K562 (cell line): ENCODE data around the gene SYNGR3. TPM values are rescaled to one million over a fixed set of nuclear protein-coding genes. Genes with fewer than 3 reads are reported as not detected.
"Not testable (repeated sequence)": the region's sequence is repeated elsewhere in the genome, so short reads cannot be mapped to it uniquely, and the experiment has no call there.

Experiments
- ATAC-seq: fragments of 200-7000 bp; cut with Tn5 transposase; 3 replicates; pipeline ENCODE4 v1.9.1; 2020; ENCODE audit warnings: moderate library complexity
- BruUV-seq: library from RNA; stranded (reverse); fragments of 400-500 nt; replicated peaks from 2 replicates; lab custom pipeline; 2021; lab: Mats Ljungman, UMichigan
- CTCF ChIA-PET: fragments of 300-600 bp; formaldehyde crosslinking; extraction: SDS; loops from one replicate; lab custom pipeline; 2021; ENCODE audit warnings: low intra/inter-chr PET ratio; lab: Yijun Ruan, JAX
- POLR2A ChIA-PET: fragments of 300-600, 350-650 bp; sonication (Branson Sonifier 250); formaldehyde crosslinking; extraction: SDS; loops from one replicate; lab custom pipeline; 2021; ENCODE audit warnings: antibody characterized with exemption, inconsistent platforms; lab: Yijun Ruan, JAX
- DNase-seq, 4 experiments: peaks; one replicate each; pipeline versions ENCODE4 v3.0.0 to v3.0.0-alpha.2; 2011 to 2018; ENCODE audit warnings: low spot score in 3 of 4, mixed read lengths in 3 of 4; ENCODE audit errors: extremely low read depth in 1 of 4
- FAIRE-seq: peaks from 2 replicates; lab custom pipeline; 2011; peaks lifted over from hg19 to GRCh38; lab: Jason Lieb, UNC
- H2AFZ ChIP-seq: 2 replicates; pipeline ENCODE4 v1.6.0; 2011; ENCODE audit warnings: low read depth, low read length, control low read depth, inconsistent platforms
- H3K27ac ChIP-seq: fragments of 200-600 bp; 3 replicates; pipeline ENCODE4 v1.8.0; 2011; ENCODE audit warnings: low read depth, mild to moderate bottlenecking, control low read depth, inconsistent platforms, low read length, moderate library complexity, mixed read lengths; ENCODE audit errors: extremely low read depth
- H3K27me3 ChIP-seq, 2 experiments: fragments of 300-600 bp in 1 of 2; 2 replicates in 1 of 2; 3 replicates in 1 of 2; pipeline versions ENCODE4 v1.6.0 to v1.8.0; 2011; ENCODE audit warnings: inconsistent platforms in 2 of 2, low read length in 2 of 2, mild to moderate bottlenecking in 1 of 2, mixed read lengths in 1 of 2, moderate library complexity in 1 of 2; ENCODE audit not compliant: control insufficient read depth in 2 of 2, insufficient read depth in 2 of 2
- H3K36me3 ChIP-seq: fragments of 300-600 bp; 3 replicates; pipeline ENCODE4 v1.8.0; 2011; ENCODE audit warnings: mild to moderate bottlenecking, low read length, inconsistent platforms; ENCODE audit not compliant: control insufficient read depth, insufficient read depth
- H3K4me1 ChIP-seq, 2 experiments: fragments of 200-600 bp in 1 of 2; replicated peaks in 1 of 2; 2 replicates in 1 of 2; 3 replicates in 1 of 2; pipeline versions ENCODE4 v1.5.1 to v1.8.0; 2011; ENCODE audit warnings: inconsistent platforms in 2 of 2, low read length in 2 of 2, mild to moderate bottlenecking in 1 of 2, mixed read lengths in 1 of 2, moderate library complexity in 1 of 2; ENCODE audit not compliant: control insufficient read depth in 2 of 2, insufficient read depth in 2 of 2
- H3K4me2 ChIP-seq: 2 replicates; pipeline ENCODE4 v1.6.1; 2011; ENCODE audit warnings: low read length, control low read depth, inconsistent platforms, mixed read lengths; ENCODE audit not compliant: insufficient read depth
- H3K4me3 ChIP-seq: fragments of 200-600 bp; sonication (generic), shearing (Covaris generic); 2 replicates; pipeline ENCODE4 v1.5.1; 2016; ENCODE audit warnings: control low read depth, inconsistent platforms
- H3K79me2 ChIP-seq: fragments of 200-600 bp; 3 replicates; pipeline ENCODE4 v1.8.0; 2011; ENCODE audit warnings: low read length, inconsistent platforms; ENCODE audit not compliant: control insufficient read depth, insufficient read depth
- H3K9ac ChIP-seq, 2 experiments: 2 replicates each; pipeline versions ENCODE4 v1.6.0 to v1.6.1; 2011; ENCODE audit warnings: low read depth in 2 of 2, low read length in 2 of 2, control low read depth in 1 of 2, inconsistent platforms in 1 of 2, mild to moderate bottlenecking in 1 of 2, mixed read lengths in 1 of 2; ENCODE audit not compliant: insufficient read depth in 1 of 2
- H3K9me1 ChIP-seq: one replicate; pipeline ENCODE4 v1.6.0; 2011; ENCODE audit warnings: inconsistent platforms, mild to moderate bottlenecking, low read length, moderate library complexity; ENCODE audit not compliant: control insufficient read depth, insufficient read depth
- H3K9me3 ChIP-seq: replicated peaks from 2 replicates; pipeline ENCODE4 v1.5.1; 2011; ENCODE audit warnings: low read depth, low read length, inconsistent platforms; ENCODE audit not compliant: control insufficient read depth, insufficient read depth
- H4K20me1 ChIP-seq: replicated peaks from 2 replicates; pipeline ENCODE4 v1.6.1; 2011; ENCODE audit warnings: low read length, inconsistent platforms, mixed read lengths; ENCODE audit not compliant: control insufficient read depth, insufficient read depth
- KDM1A ChIP-seq, 2 experiments: fragments of 450-650 bp; IDR thresholded peaks; 2 replicates each; pipeline ENCODE4 v1.6.1; 2016; ENCODE audit warnings: mild to moderate bottlenecking in 2 of 2
- KDM5B ChIP-seq: fragments of 200-600 bp; sonication (generic); IDR thresholded peaks from 2 replicates; pipeline ENCODE4 v1.6.1; 2012; ENCODE audit warnings: low read depth, mild to moderate bottlenecking, moderate library complexity, low read length, control low read depth, inconsistent platforms; ENCODE audit not compliant: insufficient replicate concordance
- NFYB ChIP-seq: IDR thresholded peaks from 2 replicates; pipeline ENCODE4 v1.6.1; 2011; ENCODE audit warnings: mild to moderate bottlenecking, moderate library complexity; ENCODE audit not compliant: insufficient read length; ENCODE audit errors: extremely low read depth
- PHTF2 ChIP-seq: fragments of 250-450 bp; sonication (Bioruptor Pico); IDR thresholded peaks from 2 replicates; pipeline ENCODE4 v1.5.0; 2021; ENCODE audit warnings: mild to moderate bottlenecking
- POLR2A ChIP-seq: fragments of 450-650 bp; conservative IDR thresholded peaks from 2 replicates; pipeline ENCODE4 v1.6.1; 2016
- POLR2AphosphoS5 ChIP-seq: IDR thresholded peaks from 2 replicates; pipeline ENCODE4 v1.6.1; 2011; ENCODE audit warnings: mild to moderate bottlenecking, low read depth, low read length, moderate library complexity; ENCODE audit not compliant: control insufficient read depth, insufficient read depth
- RBFOX2 ChIP-seq: fragments of 200-400 bp; formaldehyde crosslinking; IDR thresholded peaks from 2 replicates; pipeline ENCODE4 v1.6.1; 2017; ENCODE audit warnings: low read depth, mild to moderate bottlenecking, low read length, moderate library complexity
- SUPT5H ChIP-seq: fragments of 450-650 bp; IDR thresholded peaks from 2 replicates; pipeline ENCODE4 v1.6.1; 2016
- TRIM24 ChIP-seq, 2 experiments: fragments of 450-650 bp; IDR thresholded peaks; 2 replicates each; pipeline ENCODE4 v1.6.1; 2016
- WGBS: fragments of 100-300 bp; shearing (Covaris generic); methylation state at CpG from one replicate; pipeline ENCODE4 v1.1.6; 2016; ENCODE audit warnings: low coverage, mixed read lengths; ENCODE audit not compliant: insufficient coverage; ENCODE audit errors: missing lambda C conversion rate; 5-methylcytosine and 5-hydroxymethylcytosine counted together
- in situ Hi-C: fragments of 300-500 bp; cut with MboI; formaldehyde crosslinking; loops from 4 replicates; pipeline ENCODE4 v1.15.0; 2018; ENCODE audit warnings: inconsistent platforms, mixed read lengths
- intact Hi-C: fragments of 100-400 bp; cut with micrococcal nuclease; formaldehyde crosslinking; loops from 2 replicates; pipeline ENCODE4 v1.14.2; 2022
- polyA plus RNA-seq, 8 experiments: library from polyadenylated mRNA; depleted of rRNA in 4 of 8; stranded (reverse) in 5 of 8; unstranded in 3 of 8; fragments of >200 nt; fragmentation: Nextera tagmentation in 2 of 8; fragmentation: Illumina TruSeq in 1 of 8; extraction: Ambion mirVana in 2 of 8; extraction: Trizol in 1 of 8; gene quantifications; 2 replicates each; pipeline versions ENCODE4 v1.2.1 to v1.2.3, GENCODE V29; 2011 to 2014; ENCODE audit warnings: inconsistent platforms in 1 of 8, missing spikeins in 1 of 8
- total RNA-seq, 7 experiments: library from RNA; depleted of rRNA in 6 of 7; stranded (reverse); fragments of >200 nt in 6 of 7; fragmentation: Illumina TruSeq in 2 of 7; extraction: Trizol in 2 of 7; gene quantifications; 2 replicates each; pipeline versions ENCODE4 v1.2.1 to v1.2.3, GENCODE V29; 2011 to 2021; ENCODE audit warnings: low replicate concordance in 1 of 7
- TF ChIP-seq, protein P1 (sequence below): sonication (generic); formaldehyde crosslinking; IDR thresholded peaks from 2 replicates; pipeline ENCODE4 v1.8.1; 2023; ENCODE audit warnings: mild to moderate bottlenecking, missing genetic modification reagents
- TF ChIP-seq, protein P2 (sequence below), 2 experiments: fragments of 450-650 bp in 1 of 2; sonication (generic) in 1 of 2; formaldehyde crosslinking in 1 of 2; IDR thresholded peaks in 1 of 2; conservative IDR thresholded peaks in 1 of 2; 2 replicates each; pipeline versions ENCODE4 v1.6.1 to v1.8.1; 2016 to 2023; ENCODE audit warnings: mild to moderate bottlenecking in 2 of 2, moderate library complexity in 2 of 2, inconsistent platforms in 1 of 2, missing genetic modification reagents in 1 of 2

SYNGR3 gene
- total and polyA plus RNA-seq, 9 of the 15 experiments (the other 6 are each of a cell fraction or from before 2014, with no cell fraction given): 3.7 to 69.2 (median 36.3) TPM

DNA sequence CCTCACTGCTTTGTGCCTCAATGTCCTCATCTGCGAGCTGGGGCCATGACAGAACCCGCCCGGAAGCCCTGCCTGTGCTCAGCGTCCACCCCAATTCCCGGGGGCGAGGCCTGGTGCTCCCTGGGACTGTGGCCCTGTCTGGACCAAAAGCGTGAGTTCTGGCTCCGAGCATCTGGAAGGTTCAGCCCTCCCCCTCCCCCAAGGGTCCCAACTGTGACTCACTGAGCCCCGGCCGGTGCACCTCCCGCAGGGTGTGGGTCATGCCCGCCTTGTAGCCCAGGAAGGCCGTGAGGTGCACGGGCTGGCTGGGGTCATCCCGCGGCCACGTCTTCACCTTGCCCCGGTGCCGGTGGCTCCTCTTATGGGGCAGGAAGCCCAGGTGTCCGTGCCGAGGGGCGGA lies 36.0 kb upstream of the SYNGR3 start:
- in situ Hi-C loops: no loop called here
- H2AFZ ChIP-seq: no peak overlapping the region
- intact Hi-C loops: no loop called here
- ATAC-seq: no peak
- H3K4me2 ChIP-seq: no peak overlapping the region
- ChIA-PET POLR2A (interaction anchor here (1.9 to 5.6 kb wide), 2 partner anchors 10 kb away, joined by 8 to 37 read pairs; partner anchors contain the start of genes MSRB1 and RPS2), CTCF (no interaction called here)
- no peaks in the 10 kb centered on the region for H3K36me3 ChIP-seq
- WGBS: 87% methylated on average over 16 of the region's 22 CpGs
- no TSS peak for BruUV-seq
- H3K9me1 ChIP-seq: no peaks in the 10 kb centered on the region
- H3K4me3 ChIP-seq: no peak overlapping the region
- H4K20me1 ChIP-seq: no peaks in the 10 kb centered on the region
- H3K27ac ChIP-seq: no peak overlapping the region
- peak in 1 of 2 experiments; percentile 54; a peak in 1 of 4 replicates for TF ChIP-seq KDM1A (IDR thresholded peaks at IDR 0.05)
- no peak for TF ChIP-seq PHTF2
- H3K9ac ChIP-seq: peak overlapping the region in 1 of 2 experiments; percentile 64; a peak in 2 of 4 replicates
- H3K27me3 ChIP-seq: no peaks in the 10 kb centered on the region
- FAIRE-seq: no peak
- no peaks in the 10 kb centered on the region for H3K79me2 ChIP-seq
- DNase-seq: no peak
- peaks cover 0 to 44% of the 10 kb centered on the region in 2 experiments; a peak in 4 of 5 replicates for H3K4me1 ChIP-seq
- H3K9me3 ChIP-seq: no peaks in the 10 kb centered on the region

DNA sequence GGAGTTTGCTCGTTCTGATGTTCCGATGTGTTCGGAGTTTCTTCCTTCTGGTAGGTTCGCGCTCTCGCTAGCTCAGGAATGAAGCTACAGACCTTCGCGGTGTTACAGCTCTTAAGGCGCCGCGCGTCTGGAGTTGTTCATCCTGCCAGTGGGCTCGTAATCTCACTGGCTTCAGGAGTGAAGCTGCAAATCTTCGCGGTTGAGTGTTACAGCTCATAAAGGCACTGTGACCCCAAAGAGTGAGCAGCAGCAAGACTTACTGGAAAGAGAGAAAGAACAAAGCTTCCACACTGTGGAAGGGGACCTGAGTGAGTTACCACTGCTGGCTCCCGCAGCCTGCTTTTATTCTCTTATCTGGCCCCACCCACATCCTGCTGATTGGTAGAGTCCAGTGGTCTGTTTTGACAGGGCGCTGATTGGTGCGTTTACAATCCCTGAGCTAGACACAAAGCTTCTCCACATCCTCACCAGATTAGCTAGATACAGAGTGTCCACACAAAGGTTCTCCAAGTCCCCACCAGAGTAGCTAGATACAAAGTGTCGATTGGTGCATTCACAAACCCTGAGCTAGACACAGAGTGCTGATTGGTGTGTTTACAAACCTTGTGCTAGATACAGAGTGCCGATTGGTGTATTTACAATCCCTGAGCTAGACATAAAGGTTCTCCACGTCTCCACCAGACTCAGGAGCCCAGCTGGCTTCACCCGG lies 32.2 kb upstream of the SYNGR3 start:
- H3K4me3 ChIP-seq, ATAC-seq, H3K9ac ChIP-seq, H3K27ac ChIP-seq, H2AFZ ChIP-seq, CTCF ChIA-PET, H3K27me3 ChIP-seq, H3K9me1 ChIP-seq, in situ Hi-C loops, BruUV-seq, H3K9me3 ChIP-seq, H3K4me2 ChIP-seq, intact Hi-C loops: not testable (repeated sequence)
- H3K4me1 ChIP-seq: peaks cover 8 to 59% of the 10 kb centered on the region in 2 experiments; a peak in 4 of 5 replicates
- peak; percentile 23 for FAIRE-seq
- H4K20me1 ChIP-seq: peaks cover 19% of the 10 kb centered on the region
- H3K79me2 ChIP-seq: peaks cover 33% of the 10 kb centered on the region
- H3K36me3 ChIP-seq: peaks cover 22% of the 10 kb centered on the region; the same call in 2 of the 3 replicates
- 89% methylated on average over 15 of the region's 22 CpGs for WGBS
- peak in 1 of 4 experiments; percentile 44 for DNase-seq
- POLR2A ChIA-PET: interaction anchor here (1.7 kb wide), 1 partner anchor 9 kb away, joined by 4 read pairs; the partner anchor contains the start of gene RNF151
- TF ChIP-seq KDM5B (peak; percentile 34), TRIM24 (IDR thresholded peaks at IDR 0.05) (peak in 1 of 2 experiments; percentile 34; a peak in 1 of 4 replicates), POLR2A (peak; percentile 78), RBFOX2 (peak; percentile 42; the same call in 1 of the 2 replicates), POLR2AphosphoS5 (0 out of 2 replicates have a peak, but pooled peaks have one; percentile 20), SUPT5H (peak; percentile 66), NFYB (peak; percentile 16)
- TF ChIP-seq, protein P1, sequence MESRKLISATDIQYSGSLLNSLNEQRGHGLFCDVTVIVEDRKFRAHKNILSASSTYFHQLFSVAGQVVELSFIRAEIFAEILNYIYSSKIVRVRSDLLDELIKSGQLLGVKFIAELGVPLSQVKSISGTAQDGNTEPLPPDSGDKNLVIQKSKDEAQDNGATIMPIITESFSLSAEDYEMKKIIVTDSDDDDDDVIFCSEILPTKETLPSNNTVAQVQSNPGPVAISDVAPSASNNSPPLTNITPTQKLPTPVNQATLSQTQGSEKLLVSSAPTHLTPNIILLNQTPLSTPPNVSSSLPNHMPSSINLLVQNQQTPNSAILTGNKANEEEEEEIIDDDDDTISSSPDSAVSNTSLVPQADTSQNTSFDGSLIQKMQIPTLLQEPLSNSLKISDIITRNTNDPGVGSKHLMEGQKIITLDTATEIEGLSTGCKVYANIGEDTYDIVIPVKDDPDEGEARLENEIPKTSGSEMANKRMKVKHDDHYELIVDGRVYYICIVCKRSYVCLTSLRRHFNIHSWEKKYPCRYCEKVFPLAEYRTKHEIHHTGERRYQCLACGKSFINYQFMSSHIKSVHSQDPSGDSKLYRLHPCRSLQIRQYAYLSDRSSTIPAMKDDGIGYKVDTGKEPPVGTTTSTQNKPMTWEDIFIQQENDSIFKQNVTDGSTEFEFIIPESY: peak; percentile 98
- TF ChIP-seq, protein P2, sequence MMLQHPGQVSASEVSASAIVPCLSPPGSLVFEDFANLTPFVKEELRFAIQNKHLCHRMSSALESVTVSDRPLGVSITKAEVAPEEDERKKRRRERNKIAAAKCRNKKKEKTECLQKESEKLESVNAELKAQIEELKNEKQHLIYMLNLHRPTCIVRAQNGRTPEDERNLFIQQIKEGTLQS (IDR thresholded peaks at IDR 0.05): peak; percentile 23; the same call in 1 of the 2 replicates
- TF ChIP-seq, protein P2 (CRISPR knock-in tag; conservative IDR thresholded peaks at IDR 0.05): not testable (repeated sequence)
